ENCODE data around the gene PSMC3. TPM values are rescaled to one million over a fixed set of nuclear protein-coding genes. Genes with fewer than 3 reads are reported as not detected.

PSMC3 gene
- total RNA-seq (2013) = 69.0 TPM
- polyA plus RNA-seq (10 to 100 TPM; 44.1 to 97.4 (median 89.5) TPM), polyA minus RNA-seq (35.9 and 49.1 TPM in 2 replicates), total RNA-seq (24.4 to 46.3 (median 32.4) reads per million in 11 experiments)

DNA sequence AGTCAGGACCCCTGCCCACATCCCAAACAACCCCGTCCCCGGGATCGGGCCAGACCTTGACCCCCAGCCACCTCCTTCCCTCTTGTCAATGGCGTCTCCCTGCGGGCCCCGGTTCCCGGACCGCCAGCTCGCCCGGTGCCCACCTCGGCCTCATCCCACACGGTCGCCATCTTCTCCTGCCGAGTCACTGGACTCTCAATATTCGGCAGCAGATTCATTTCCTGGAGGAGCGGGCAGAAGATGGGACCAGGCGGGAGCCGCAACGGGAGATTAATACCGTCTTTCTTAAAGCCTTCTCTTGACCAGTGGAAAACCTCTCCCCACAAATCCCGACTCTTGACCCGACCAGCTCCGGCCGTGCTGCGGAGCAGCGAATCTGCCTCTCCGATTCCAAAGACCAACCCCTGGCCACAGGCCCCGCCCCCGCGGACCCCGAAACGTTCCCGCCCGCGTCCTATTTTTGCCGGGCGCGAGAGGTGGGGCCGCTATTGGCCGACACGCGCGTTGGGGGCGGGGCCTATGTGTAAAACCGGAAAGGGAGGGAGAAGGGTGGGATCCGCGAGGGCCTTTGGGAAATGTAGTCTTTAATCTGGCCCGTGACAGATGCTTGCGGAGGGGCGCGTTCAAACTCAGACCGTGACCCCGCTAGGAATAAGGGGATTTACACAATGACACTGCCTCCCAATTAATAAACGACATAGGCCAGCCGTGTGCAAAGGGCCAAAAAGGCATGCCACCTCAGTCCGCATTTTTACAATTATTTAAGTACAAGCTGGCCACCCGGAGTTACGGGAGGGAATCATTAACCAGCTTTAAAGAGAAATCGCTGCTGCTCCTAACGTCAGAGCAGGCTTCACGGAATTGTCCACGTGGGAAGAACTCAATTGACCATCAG, at the start of gene PSMC3:
PSMC3 (minus strand) TSS at position 378 of the 895 bp plus-strand sequence; CDS start at position 218, 160 bp downstream.
- TF ChIP-seq, protein P1, sequence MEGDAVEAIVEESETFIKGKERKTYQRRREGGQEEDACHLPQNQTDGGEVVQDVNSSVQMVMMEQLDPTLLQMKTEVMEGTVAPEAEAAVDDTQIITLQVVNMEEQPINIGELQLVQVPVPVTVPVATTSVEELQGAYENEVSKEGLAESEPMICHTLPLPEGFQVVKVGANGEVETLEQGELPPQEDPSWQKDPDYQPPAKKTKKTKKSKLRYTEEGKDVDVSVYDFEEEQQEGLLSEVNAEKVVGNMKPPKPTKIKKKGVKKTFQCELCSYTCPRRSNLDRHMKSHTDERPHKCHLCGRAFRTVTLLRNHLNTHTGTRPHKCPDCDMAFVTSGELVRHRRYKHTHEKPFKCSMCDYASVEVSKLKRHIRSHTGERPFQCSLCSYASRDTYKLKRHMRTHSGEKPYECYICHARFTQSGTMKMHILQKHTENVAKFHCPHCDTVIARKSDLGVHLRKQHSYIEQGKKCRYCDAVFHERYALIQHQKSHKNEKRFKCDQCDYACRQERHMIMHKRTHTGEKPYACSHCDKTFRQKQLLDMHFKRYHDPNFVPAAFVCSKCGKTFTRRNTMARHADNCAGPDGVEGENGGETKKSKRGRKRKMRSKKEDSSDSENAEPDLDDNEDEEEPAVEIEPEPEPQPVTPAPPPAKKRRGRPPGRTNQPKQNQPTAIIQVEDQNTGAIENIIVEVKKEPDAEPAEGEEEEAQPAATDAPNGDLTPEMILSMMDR (IDR thresholded peaks at IDR 0.05) = no peak
- Histone ChIP-seq H3K4me1 (ENCODE audit: control insufficient read depth in 1 of 2, insufficient read depth in 2 of 2, low read length in 2 of 2) (peaks cover 13 to 20% of the 10 kb centered on the region in 2 donors), H3K36me3 (replicated peaks in 1 of 2; ENCODE audit: control insufficient read depth in 1 of 2, insufficient read depth in 2 of 2, low read length in 2 of 2) (peaks cover 23 to 38% of the 10 kb centered on the region in 2 donors), H2AFZ (ENCODE audit: insufficient read depth, low read depth, low read length, poor library complexity, severe bottlenecking) (peak within 1 kb of the TSS; percentile 89), H3K9me3 (replicated peaks in 1 of 2; ENCODE audit: control insufficient read depth in 1 of 2, insufficient read depth in 1 of 2, low read length in 2 of 2) (no peaks in the 10 kb centered on the region), H3K27me3 (ENCODE audit: control insufficient read depth in 2 of 2, insufficient read depth in 2 of 2, low read length in 2 of 2) (no peaks in the 10 kb centered on the region), H3K27ac (ENCODE audit: low read depth in 1 of 2, low read length in 2 of 2) (peak within 1 kb of the TSS; percentile 61 to 95), H3K79me2 (ENCODE audit: insufficient read depth, low read length) (peaks cover 23% of the 10 kb centered on the region), H3K4me3 (replicated peaks in 1 of 3; ENCODE audit: low read depth in 2 of 3, low read length in 3 of 3) (peak within 1 kb of the TSS; percentile 89 to 99 (median 96)), H3K9ac (ENCODE audit: insufficient read depth, low read length, poor library complexity, severe bottlenecking) (peak within 1 kb of the TSS; percentile 92), H3K4me2 (replicated peaks; ENCODE audit: extremely low read depth, low read length, poor library complexity, severe bottlenecking) (peak within 1 kb of the TSS; percentile 82), H4K20me1 (ENCODE audit: insufficient read depth, low read length) (no peaks in the 10 kb centered on the region)
- Mint-ChIP-seq H3K4me1 (peaks cover 15% of the 10 kb centered on the region), H3K27me3 (ENCODE audit: low read depth in 3 of 3) (peaks cover 0 to 4% (median 1%) of the 10 kb centered on the region in 3 donors), H3K27ac (peak within 1 kb of the TSS; percentile 90 to 99 (median 97)), H3K36me3 (peaks cover 30 to 39% of the 10 kb centered on the region in 2 donors), H3K4me3 (peak within 1 kb of the TSS; percentile 99), H3K9me3 (no peaks in the 10 kb centered on the region)
- peak; percentile 92 to 96 (median 94) for DNase-seq
- intact Hi-C loops (cut with micrococcal nuclease) = loop anchor here (1.0 to 5.0 kb wide), 4 partner anchors 18 to 249 kb away; partner anchors contain the start of genes ARFGAP2 (in 1 of the 2), KBTBD4 (in 1 of the 2), NDUFS3 (in 1 of the 2) and SLC39A13 (in 1 of the 2)
- under 1% methylated on average over 54 of the region's 62 CpGs for WGBS (ENCODE audit: insufficient coverage)

DNA sequence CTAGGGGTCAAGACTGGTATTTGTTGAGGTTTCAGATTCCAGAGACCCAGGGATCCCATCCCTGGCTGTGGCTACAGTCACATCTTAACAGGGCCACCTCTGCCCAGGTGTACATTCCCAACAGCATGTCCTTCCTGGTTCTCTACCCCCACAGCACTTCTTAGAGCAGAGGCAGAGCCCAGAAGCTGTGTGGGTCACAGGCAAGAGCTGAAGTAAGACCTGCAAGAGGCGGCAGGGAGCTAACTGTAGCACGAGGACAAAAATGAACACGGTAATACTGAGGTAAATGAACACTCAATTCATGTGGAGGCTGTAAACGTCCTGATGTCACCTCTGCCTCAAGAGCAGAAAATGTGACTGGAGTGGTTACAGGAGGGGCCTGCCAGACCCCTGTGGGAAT, 44.4 kb upstream of the PSMC3 start:
- H3K27ac ChIP-seq (ENCODE audit: low read depth in 1 of 2, low read length in 2 of 2) = peak overlapping the region in 1 of 2 donors; percentile 17
- Mint-ChIP-seq H3K36me3 (peaks cover 83 to 100% of the 10 kb centered on the region in 2 donors), H3K27ac (peak overlapping the region in 4 of 7 donors; percentile 16 to 70 (median 42)), H3K9me3 (no peaks in the 10 kb centered on the region), H3K4me3 (no peak overlapping the region), H3K4me1 (no peaks in the 10 kb centered on the region), H3K27me3 (ENCODE audit: low read depth in 3 of 3) (peaks cover 0 to 3% (median 0%) of the 10 kb centered on the region in 3 donors)
- H3K9ac ChIP-seq (ENCODE audit: insufficient read depth, low read length, poor library complexity, severe bottlenecking) = no peak overlapping the region
- peaks cover 41% of the 10 kb centered on the region for H3K79me2 ChIP-seq (ENCODE audit: insufficient read depth, low read length)
- H3K4me3 ChIP-seq (replicated peaks in 1 of 3; ENCODE audit: low read depth in 2 of 3, low read length in 3 of 3) = no peak overlapping the region
- peaks cover 96% of the 10 kb centered on the region for H4K20me1 ChIP-seq (ENCODE audit: insufficient read depth, low read length)
- no peak overlapping the region for H2AFZ ChIP-seq (ENCODE audit: insufficient read depth, low read depth, low read length, poor library complexity, severe bottlenecking)
- TF ChIP-seq, protein P1 (IDR thresholded peaks at IDR 0.05) = no peak
- H3K27me3 ChIP-seq (ENCODE audit: control insufficient read depth in 2 of 2, insufficient read depth in 2 of 2, low read length in 2 of 2) = no peaks in the 10 kb centered on the region
- H3K36me3 ChIP-seq (replicated peaks in 1 of 2; ENCODE audit: control insufficient read depth in 1 of 2, insufficient read depth in 2 of 2, low read length in 2 of 2) = peaks cover 90 to 100% of the 10 kb centered on the region in 2 donors
- H3K9me3 ChIP-seq (replicated peaks in 1 of 2; ENCODE audit: control insufficient read depth in 1 of 2, insufficient read depth in 1 of 2, low read length in 2 of 2) = no peaks in the 10 kb centered on the region
- 97% methylated on average over 4 of the region's 4 CpGs for WGBS (ENCODE audit: insufficient coverage)
- intact Hi-C loops (cut with micrococcal nuclease) = no loop called here
- no peak overlapping the region for H3K4me2 ChIP-seq (replicated peaks; ENCODE audit: extremely low read depth, low read length, poor library complexity, severe bottlenecking)
- H3K4me1 ChIP-seq (ENCODE audit: control insufficient read depth in 1 of 2, insufficient read depth in 2 of 2, low read length in 2 of 2) = no peaks in the 10 kb centered on the region
- DNase-seq = no peak
